CD1c-positive myeloid dendritic cell (primary cell): Measurements from ENCODE around the gene CFAP45.

Source experiments
- DNase-seq: peaks from one replicate; pipeline ENCODE4 v3.0.0-alpha.2; 2016; ENCODE audit errors: extremely low spot score

CFAP45 gene

DNA sequence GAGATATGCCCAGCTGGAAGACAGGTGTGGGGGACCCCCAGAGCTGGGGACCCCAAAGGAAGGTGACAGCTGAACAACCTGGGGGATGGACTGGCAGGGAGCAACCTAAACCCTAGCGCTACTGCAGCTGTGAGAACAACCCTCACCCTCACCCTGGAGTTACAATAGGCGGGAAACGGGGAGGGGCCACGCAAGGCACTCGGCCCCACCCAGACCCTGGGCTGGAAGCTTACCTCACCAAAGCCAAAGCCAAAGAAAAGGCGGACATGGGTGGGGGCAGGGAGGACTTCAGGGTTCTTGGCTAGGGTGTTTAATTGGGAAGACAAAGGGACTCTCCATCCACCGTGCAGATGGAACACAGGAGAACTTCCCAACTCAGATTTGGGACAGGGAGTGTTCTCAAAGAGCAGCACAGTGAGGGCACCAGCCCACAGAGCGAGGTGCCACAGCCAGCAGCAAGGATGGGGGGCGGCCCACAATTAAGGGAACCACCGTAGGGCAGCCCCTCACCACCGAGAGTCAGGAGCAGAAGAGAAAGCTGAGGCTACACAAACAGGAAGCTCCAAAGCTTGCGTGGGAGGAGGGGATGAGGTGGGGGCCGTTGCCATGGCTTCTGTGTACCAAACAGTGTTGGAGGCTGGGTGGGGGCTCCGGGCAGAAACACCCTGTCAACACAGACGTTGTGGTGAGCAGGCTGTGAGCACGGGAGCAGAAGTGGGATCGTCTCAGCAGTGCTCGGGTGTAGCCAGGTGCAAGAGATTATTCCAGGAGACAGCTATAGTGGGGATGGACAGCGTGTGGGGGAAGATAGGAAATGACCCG lies 23.4 kb upstream of the CFAP45 start:
- peak; percentile 99 for DNase-seq

DNA sequence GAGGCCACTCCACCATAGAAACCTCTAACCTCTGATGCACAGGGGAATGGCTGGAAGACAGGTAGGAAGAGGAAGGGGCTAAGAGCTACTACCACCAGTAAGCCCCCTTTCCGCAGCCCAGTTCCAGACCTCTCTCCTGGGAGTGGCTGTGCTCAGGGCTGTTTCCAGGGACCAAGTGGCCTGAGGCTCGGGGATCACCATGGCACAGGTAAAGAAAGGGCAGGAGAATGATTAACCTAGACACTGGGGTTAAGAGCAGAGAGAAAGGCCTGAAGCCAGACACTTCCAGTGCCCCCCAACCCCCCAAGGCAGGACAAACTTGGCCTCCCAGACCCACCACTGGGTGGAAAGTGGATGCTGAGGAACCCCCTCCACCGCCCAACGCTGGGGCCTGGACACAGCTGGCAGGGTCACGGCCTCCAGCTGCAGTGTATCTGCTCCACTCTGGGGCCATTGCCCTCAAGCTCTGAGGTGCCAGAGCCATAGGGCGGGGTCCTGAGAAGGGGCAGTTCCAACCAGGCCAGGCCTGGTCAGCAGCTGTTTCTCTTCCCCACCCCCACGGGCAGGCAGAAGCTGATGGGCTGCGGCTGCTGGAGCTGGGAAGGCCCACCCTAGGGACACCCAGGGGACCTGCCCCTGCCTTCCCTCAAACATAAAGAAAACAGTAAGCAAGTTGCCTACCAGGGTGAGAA lies 22.7 kb upstream of the CFAP45 start:
- peak; percentile 18 for DNase-seq

DNA sequence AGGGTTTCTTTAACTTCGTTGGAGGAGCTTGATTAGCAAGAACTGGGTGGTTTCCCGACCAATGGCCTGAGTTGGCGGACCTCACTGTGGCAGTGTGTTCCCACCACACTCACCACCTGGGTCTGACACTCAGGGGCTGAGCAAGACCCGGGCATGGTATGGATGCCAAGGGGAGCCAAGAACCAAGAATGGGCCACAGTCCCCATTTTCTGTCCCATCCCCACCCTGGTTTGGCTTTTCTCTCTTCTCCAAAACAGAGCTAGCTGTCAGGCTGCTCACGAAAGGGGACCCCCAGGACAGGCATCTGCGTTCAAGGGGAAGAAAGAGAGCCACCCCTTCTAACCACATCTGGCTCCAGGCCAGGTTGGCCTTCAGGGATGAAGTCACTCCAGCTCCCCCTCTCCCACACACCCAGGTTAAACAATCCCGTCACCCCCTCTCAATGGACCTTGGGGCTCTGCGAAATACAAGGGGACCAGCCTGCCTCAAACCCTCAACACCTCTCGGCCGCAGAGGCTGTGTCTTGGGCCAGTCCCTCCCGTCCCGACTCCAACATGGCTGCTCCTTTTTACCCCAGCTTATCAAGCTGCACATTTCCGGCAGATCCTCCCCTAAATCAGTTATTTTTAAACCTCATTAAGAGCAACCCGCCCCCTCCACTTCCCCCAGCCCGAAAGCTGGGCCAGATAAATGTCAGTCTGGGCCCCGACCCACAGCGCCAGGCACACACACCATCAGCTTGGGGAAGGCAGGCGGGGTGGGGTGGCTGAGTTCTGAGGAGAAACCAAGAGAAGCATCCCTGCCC lies 21.9 kb upstream of the CFAP45 start:
- peak; percentile 64 for DNase-seq

DNA sequence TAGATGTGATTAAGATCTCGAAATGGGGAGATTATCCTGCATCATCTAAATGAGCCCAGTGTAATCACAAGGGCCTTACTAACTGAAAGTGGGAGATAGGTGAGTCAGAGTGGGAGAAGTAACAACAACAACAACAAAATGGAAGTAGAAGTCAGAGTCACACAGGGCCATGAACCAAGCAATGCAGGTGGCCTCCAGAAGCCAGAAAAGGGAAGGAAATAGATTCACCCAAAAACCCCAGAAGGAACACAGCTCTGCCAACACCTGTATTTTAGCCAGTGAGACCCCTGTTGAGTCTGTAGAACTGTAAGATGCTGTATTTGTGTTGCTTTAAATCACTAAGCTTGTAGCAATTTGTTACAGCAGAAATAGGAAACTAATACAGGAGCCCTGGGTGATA lies 21.3 kb upstream of the CFAP45 start:
- peak; percentile 61 for DNase-seq

DNA sequence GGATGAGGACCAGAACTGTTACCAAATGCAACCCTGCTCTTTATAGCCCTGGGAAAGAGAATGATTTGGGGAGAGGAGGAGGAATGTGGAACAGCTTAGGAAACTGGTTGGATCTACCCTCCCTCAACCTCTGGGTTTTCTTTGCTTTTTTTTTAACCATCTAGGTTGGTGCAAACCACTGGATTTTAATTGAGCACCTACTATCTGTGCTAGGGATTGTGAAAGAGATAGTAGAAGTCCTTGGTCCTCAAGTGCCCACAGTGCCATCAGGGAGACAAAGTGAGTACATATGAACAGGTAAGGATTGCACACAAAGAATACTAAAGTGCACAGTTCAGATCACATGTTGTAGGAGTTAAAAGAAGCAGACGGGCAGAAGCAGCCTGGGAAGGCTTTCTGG lies 20.7 kb upstream of the CFAP45 start:
- DNase-seq, result no peak

DNA sequence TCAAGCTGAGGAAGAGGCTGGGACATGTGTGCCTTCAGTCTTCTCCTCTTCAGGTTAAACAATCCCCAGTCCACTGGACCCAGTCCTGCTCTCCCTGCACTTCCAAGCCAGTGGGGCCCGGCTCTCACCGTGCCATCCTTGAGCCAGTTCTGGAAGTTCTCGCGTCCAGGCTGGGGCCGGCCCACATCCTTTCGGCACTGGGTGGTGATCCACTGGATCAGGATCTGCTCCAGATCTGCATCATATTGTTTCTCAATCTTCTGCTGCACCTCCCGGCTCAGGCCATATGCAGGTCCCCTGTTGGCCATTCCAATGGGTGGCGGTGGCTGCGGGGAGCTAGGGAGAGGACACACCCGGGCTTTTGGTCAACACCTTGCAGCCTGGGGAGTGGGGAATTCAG lies 20.2 kb upstream of the CFAP45 start:
- no peak for DNase-seq

DNA sequence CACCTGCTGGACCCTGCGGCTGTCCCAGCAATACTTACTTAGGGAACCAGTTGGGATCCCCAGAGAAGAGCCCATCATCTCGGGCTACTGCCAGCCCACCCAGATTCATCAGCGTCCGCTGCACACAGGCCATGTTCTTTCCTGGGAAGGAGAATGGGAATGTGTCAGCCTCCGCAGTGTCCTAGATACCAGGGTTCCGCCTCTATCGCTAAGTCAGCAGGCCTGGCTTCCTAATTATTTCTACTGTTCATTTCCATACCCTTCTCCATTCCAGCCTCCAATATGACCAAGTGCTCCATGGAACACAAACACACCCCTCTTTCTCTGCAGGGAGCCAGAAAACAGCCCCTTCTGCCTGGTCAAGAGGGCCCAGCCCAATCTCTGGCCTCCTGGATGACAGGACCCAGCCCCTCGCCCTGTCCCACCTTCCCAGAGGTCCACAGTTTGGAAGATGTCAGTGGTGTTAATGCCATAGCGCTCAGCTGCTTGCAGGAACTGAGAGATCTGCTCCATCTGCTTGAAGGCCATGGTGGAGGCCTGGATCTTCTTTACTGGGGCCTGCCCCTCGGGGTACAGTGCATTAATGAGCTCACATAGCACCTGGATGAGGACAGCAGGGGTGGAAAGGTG lies 19.4 kb upstream of the CFAP45 start:
- DNase-seq, result no peak

DNA sequence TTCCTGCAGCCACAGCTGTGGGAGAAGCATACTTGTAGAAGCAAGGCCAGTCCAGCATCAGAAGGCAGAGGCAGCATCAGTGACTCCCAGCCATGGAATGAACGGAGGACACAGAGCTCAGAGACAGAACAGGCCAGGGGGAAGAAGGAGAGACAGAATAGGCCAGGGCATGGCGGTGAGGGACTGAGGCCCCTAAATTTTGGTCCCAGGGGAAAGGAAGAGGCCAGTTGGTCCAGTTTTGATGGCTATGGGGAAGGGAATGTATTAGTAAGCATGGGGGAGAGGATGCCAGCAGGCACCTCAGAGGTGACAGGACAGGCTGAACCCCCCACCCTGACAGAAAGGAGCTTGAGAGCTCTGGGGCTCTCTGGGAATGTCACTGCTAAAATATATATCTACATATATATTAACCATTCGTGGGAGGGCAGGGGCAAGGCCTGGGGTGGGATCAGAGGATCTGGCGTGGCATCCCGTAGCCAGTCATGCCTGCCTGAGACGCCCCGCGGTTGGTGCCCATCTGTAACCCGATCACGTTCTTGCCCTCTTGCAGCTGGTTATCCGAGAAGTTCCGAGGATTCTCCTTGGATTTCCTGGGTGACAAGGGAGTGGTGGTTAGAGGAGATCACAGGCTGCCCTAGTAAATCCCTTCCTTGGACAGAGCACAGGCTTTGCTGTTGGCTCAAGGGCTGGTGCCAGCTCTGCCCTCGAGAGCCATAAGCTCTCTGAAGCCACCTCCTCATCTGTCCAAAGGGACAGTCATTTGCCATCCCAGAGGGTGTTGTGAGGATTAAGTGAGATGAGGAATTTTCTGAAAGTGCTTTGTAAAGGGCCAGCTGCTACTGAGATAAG lies 18.6 kb upstream of the CFAP45 start:
- no peak for DNase-seq

DNA sequence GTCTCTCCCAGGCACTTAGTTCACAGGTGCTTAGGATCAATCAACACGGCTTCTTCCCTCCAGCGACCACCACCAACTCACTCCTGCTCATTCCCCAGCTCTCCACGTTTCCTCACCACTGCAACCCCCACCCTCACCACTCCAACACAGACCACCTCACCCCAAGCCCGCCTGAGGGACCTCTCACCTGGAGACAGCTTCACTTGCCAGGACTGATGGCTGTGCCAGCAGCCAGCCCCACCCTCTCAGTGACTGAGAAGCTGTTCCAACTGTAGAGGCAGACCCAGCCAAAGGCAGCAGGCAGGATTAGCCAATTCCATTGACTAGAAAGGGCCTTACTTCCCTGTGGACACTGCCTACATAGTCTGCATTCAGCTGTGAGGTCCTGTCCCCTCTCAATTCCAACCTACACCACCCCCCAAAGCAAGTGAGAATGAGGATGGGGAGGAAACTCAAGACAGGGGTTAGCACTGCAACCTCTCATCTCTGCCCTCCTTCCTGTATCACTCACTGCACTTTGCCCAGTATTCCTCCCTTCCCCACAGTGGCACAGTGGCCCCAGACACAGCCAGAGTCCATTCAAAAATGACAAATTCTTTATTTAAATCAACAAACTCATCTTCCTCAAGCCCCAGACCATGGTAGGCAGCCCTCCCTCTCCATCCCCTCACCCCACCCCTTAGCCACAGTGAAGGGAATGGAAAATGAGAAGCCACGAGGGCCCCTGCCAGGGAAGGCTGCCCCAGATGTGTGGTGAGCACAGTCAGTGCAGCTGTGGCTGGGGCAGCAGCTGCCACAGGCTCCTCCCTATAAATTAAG lies 17.8 kb upstream of the CFAP45 start:
- DNase-seq, result no peak

DNA sequence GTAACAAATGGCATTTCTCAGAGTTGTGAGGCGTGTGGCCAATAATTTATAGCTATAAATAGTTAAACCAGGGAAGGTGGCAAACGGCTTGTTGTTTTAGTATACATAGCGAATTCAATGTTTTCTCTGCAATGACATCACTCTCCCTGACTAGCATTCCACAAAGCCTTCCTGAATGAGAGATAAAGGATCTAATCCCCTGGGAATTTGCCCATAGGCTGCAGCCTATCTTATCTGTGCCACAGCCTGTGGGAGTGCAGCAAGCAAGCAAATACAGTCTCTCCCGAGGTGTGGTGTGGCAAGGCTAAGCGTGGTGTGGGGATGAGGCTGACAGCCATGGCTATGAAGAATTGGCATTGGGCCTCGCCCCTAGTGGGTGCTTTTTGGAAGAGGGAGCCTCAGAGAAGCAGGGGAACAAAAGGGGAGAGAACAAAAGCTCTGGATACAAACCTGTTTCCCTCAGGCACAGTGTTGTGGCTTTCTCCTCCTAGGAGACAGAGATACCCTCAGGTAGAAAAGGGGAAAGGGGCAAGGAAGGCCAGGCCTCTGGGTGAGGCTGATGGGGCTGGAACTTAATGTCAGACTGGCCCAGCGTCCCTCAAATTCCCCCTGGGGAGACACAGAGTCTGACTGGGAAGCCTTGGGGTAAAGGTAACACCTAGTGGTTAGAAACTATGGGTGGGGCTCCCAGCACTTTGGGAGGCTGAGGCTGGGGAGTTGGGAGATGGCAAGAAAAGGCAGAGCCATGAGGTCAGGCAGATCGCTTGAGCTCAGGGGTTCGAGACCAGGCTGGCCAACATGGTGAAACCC lies 16.5 kb upstream of the CFAP45 start:
- DNase-seq, result no peak

DNA sequence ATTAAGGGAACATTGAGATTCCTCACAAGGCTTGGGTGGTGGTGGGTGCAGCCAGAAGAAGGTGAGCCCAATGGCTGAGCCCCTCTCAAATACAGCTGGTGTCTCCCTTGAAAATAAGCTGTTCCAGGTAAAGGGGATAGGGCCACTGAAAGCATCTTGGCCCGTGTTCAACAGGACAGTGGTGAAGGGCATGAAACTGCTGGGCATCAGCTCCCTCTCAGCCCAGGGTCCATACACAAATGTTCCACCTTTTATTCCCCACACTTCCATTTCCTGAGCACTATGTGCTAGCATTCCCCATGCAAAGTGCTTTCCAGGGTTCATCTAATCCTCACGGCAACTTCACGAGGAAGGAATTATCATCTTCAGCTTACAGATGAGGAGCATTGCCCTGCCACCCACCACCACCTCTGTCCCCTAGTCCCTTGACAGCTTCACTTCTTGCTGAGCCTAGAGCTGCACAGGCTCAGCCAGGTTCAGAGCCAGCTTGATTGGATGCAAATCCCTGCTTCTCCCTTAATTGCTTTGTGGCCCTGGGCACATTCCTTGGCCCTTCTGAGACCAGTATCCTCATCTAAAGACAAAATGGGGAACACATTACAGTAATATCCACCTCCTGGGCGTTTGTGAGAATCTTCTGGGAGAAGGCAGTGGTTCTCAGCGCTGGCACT lies 15.7 kb upstream of the CFAP45 start:
- DNase-seq, result no peak

DNA sequence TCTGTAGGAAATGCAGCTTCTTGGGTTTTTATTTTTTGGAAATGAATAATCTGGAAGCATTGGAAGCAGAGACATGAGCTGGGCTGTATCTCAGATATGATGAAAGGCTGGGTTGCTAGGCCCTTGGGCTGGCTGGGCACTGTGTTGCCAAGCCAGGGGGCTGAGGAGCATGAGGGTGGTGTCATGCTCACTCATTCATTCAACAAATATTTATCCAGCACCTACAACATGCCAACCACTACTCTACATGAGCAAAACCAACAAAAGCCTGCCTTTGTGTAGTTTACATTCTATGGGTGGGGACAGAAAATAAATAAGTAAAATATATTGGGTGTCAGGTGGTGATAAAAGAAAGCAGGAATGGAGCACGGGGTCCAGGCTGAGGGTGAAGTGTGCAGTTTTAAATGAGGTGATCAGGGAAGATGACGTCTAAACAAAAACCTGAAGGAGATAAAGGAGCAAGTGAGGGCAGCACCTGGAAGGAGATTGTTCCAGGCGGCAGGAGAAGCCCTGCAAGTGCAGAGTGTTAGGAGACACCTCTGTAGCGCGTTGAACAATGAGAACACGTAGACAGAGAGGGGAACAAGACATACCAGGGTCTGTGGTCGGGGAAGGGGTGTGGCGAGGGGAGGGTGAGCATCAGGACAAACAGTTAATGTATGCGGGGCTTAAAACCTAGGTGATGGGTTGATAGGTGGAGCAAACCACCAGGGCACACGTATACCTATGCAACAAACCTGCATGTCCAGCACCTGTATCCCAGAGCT lies 14.5 kb upstream of the CFAP45 start:
- DNase-seq, result no peak

DNA sequence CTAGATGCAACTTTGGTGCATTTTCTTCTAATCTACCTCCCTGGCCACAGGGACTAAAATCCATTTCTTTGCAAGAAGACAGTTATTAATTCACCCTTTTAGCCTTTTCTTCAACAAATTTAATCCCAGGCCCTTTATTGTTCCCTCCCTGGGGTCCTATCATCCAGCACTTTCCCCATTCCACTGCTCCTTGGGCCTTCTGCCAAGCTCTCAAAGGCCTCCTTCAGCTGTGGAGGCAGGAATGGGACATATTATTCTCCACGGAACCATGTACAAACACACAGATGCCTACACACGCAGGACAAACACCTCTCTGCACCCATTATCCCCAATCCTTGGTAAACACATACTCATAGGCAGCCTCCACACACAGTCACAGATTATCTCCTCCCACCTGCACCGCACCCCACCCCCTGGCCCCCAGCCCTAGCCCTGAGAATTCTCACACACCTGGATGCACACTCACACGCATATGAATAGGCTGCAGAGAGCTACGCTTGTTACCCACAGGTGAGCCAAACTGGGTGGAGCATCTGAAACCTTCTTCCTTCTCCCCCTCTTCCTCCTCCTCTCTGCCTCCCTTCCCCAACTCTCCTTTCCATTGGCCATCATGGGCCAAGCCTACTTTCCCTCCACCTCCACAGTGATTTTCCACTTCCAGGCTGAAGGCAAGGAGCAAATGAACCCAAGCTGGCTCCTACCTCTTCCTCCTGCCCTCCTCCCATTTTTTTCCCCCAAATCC lies 13.7 kb upstream of the CFAP45 start:
- no peak for DNase-seq

DNA sequence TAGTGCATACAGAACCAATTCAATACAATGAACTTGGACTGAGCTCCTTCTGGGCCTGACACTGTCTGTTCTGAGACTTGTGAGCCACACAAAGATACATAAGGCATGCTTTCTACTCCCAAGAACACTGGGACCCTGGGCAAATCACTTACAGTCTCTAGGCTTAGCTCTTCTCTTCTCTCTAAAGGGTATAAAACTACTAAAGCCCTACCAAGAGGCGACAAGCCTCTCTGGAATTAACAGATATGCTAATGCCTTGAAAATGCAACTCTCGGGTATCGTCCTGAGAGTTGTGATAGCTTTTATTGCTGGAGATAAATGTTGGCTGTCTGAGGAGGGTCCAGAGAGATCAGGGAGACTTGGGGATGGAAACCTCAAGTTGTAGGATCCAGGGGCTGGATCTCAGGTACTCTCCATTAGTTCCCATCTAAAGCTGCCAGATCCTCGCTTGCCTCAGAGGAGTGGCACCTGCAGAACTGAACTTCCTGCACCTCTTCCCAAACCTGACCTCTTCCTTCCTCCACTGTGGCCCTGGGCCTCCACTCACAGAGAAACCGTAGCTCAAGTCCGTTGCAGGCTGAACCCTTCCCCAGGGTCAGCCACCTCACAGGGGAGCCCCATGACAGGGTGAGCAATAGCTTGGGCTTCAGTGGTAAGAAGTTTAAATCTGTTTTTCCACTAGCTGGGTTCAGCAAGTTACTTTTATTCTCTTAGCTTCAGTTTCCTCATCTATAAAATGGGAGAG lies 11.5 kb upstream of the CFAP45 start:
- DNase-seq, result peak; percentile 20

DNA sequence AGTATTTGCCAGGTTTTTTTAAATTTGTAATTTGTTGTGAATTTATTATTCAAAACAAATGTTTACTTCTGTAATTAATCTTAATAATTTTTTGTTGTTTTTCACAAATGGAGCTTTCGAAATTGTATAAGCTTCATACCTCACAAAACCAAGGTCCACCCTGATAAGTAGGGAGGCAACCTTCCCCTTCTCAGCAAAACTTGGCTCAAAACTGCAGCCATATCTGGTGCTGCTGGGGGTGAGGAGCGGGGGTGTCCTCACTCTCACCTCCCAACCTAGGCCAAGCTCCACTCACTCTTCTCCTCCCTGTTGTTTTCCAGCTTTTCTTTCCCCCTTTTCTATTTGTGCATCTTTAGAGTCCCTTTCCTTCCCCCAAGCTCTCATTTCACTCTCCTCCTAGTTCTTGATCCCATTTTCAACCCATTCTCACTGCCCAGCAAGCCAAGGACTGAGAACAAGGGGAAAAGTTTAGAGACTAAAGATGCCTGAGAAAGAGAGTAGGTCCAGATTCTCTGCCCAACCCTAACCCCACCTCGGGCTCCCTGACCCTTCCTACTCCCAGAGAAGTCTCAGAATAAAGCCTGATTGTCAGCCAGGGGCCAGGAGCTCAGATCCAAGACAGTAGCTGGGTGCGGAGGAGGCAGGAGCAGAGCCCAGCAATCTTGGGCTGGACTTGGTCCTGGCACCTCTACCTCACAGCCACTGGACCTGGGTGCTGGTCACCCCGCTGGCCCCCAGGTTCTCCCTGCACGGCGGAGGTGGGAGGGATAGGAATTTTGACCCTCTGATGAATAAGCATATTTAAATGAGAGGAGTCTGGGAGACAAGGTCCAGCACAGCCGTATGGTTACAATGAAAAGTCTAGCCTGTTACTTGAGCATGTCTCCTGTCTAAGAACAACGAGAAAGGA lies 8.3 kb upstream of the CFAP45 start:
- DNase-seq, result no peak

DNA sequence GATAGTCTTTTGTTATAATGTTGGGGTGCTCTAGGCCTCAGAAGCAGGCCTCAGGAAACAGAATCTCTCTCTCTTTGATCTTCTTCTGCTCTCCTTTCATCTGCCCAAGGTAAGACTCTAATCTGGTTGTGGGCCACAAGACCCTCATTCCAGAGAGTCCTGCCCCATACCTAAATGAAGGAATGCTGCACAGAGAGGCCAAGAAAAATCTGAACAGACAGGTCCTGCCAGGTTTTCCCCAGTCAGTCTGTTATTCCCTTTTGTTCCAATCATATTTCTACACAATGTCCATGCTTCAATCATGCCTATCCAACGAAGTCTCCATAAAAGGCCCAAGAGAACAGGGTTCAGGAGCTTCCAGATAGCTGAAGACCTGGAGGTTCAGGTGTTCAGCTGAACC lies 7.0 kb upstream of the CFAP45 start:
- DNase-seq, result no peak
